HEK293T (cell line): Measurements from ENCODE around the gene SLCO3A1.

ENCODE experiments used
- ARNT ChIP-seq: fragments of 450-650 bp; IDR thresholded peaks from 2 replicates; pipeline ENCODE4 v1.6.1; 2017; ENCODE audit warnings: mild to moderate bottlenecking
- BHLHE40 ChIP-seq: fragments of 450-650 bp; IDR thresholded peaks from 2 replicates; pipeline ENCODE4 v1.6.1; 2016; ENCODE audit warnings: mild to moderate bottlenecking, moderate library complexity, borderline replicate concordance
- CTBP1 ChIP-seq: fragments of 450-650 bp; IDR thresholded peaks from 2 replicates; pipeline ENCODE4 v1.6.1; 2016; ENCODE audit warnings: borderline replicate concordance
- FOXA1 ChIP-seq: fragments of 450-650 bp; IDR thresholded peaks from 2 replicates; pipeline ENCODE4 v1.6.1; 2016; ENCODE audit warnings: mild to moderate bottlenecking
- FOXM1 ChIP-seq: fragments of 450-650 bp; IDR thresholded peaks from 2 replicates; pipeline ENCODE4 v1.6.1; 2017; ENCODE audit warnings: mild to moderate bottlenecking, borderline replicate concordance
- SP1 ChIP-seq: fragments of 450-650 bp; IDR thresholded peaks from 2 replicates; pipeline ENCODE4 v1.6.1; 2017
- SUZ12 ChIP-seq: fragments of 450-650 bp; IDR thresholded peaks from 2 replicates; pipeline ENCODE4 v1.6.1; 2016; ENCODE audit warnings: mild to moderate bottlenecking
- TARDBP ChIP-seq: fragments of 450-650 bp; IDR thresholded peaks from 2 replicates; pipeline ENCODE4 v1.6.1; 2016
- ZNF384 ChIP-seq: fragments of 450-650 bp; IDR thresholded peaks from 2 replicates; pipeline ENCODE4 v1.6.1; 2016

DNA sequence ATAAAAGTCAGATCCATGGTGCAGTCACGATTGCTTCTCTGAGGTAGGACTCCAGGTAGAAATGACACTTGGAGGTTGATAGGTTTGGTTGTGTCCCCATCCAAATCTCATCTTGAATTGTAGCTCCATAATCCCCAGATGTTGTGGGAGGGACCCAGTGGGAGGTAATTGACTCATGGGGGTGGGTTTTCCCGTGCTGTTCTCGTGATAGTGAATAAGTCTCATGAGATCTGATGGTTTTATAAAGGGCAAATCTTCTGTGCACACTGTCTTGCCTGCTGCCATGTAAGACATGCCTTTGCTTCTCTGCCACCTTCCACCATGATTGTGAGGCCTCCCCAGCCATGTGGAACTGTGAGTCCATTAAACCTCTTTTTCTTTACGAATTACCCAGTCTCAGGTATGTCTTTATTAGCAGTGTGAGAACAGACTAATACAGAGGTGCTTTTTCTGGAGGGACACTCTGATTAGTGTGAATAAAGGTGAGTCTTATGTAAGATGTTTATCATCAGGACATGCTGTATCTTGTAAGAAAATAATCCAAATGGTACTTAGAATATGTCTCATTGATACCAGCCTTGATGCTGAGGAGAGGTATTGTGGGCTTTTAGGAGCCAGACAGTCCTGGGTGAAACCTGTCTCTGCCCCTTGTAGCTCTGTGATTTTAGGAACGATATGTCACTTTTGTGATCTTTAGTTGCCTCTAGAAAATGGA, 43.0 kb downstream of the SLCO3A1 start:
- TF ChIP-seq TARDBP (no peak), SUZ12 (no peak), SP1 (no peak), FOXM1 (no peak), ZNF384 (no peak), FOXA1 (no peak), BHLHE40 (no peak), ARNT (no peak), CTBP1 (no peak)
